ENCODE measurements around the gene PRDM8. TPM values are rescaled to one million over a fixed set of nuclear protein-coding genes. Genes with fewer than 3 reads are reported as not detected.

The PRDM8 gene
- total and polyA plus RNA-seq, 4 donors = 0.46 to 5.0 (median 2.1) TPM

- ATAC-seq (ENCODE audit: insufficient read depth, low FRiP score) = no peak
- Histone ChIP-seq H3K9ac (ENCODE audit: insufficient read depth in 1 of 2, low read length in 2 of 2) (no peak overlapping the region), H3K9me3 (ENCODE audit: control insufficient read depth in 4 of 4, insufficient read depth in 3 of 4, low read length in 3 of 4) (peaks cover 0 to 2% (median 0%) of the 10 kb centered on the region in 4 donors), H3K4me3 (no peak overlapping the region), H3K27ac (ENCODE audit: low read depth in 1 of 2, low read length in 1 of 2) (no peak overlapping the region), H3K27me3 (ENCODE audit: control insufficient read depth in 3 of 3, insufficient read depth in 3 of 3, low read length in 2 of 3) (peaks cover 4 to 88% (median 87%) of the 10 kb centered on the region in 3 donors), H3K36me3 (ENCODE audit: control insufficient read depth in 4 of 4, insufficient read depth in 4 of 4, low read length in 4 of 4) (no peaks in the 10 kb centered on the region), H3K4me1 (ENCODE audit: control insufficient read depth in 5 of 5, insufficient read depth in 5 of 5, low read length in 5 of 5) (peaks cover 0 to 29% (median 10%) of the 10 kb centered on the region in 5 donors)
- 66 to 72% methylated on average over 8 of the region's 8 CpGs for WGBS, 2 donors
- TF ChIP-seq CTCF (IDR thresholded peaks at IDR 0.05; ENCODE audit: control extremely low read depth, extremely low read depth) = no peak
- no peak for DNase-seq
Observed at GRCh38 chr4:80199004-80199560, 1.8 kb downstream of the PRDM8 start.

GRCh38 chr4:80199947-80200346 is 2.6 kb downstream of the PRDM8 start:
- Histone ChIP-seq H3K4me1 (ENCODE audit: control insufficient read depth in 5 of 5, insufficient read depth in 5 of 5, low read length in 5 of 5) (peaks cover 0 to 29% (median 10%) of the 10 kb centered on the region in 5 donors), H3K27ac (ENCODE audit: low read depth in 1 of 2, low read length in 1 of 2) (no peak overlapping the region), H3K9me3 (ENCODE audit: control insufficient read depth in 4 of 4, insufficient read depth in 3 of 4, low read length in 3 of 4) (peaks cover 0 to 2% (median 0%) of the 10 kb centered on the region in 4 donors), H3K27me3 (ENCODE audit: control insufficient read depth in 3 of 3, insufficient read depth in 3 of 3, low read length in 2 of 3) (peaks cover 4 to 89% (median 88%) of the 10 kb centered on the region in 3 donors), H3K36me3 (ENCODE audit: control insufficient read depth in 4 of 4, insufficient read depth in 4 of 4, low read length in 4 of 4) (no peaks in the 10 kb centered on the region), H3K4me3 (no peak overlapping the region), H3K9ac (ENCODE audit: insufficient read depth in 1 of 2, low read length in 2 of 2) (no peak overlapping the region)
- no peak for TF ChIP-seq CTCF (IDR thresholded peaks at IDR 0.05; ENCODE audit: control extremely low read depth, extremely low read depth)
- WGBS, 2 donors = 65 to 75% methylated on average over 6 of the region's 6 CpGs
- no peak for DNase-seq
- ATAC-seq (ENCODE audit: insufficient read depth, low FRiP score) = no peak

GRCh38 chr4:80201252-80202151 is 4.2 kb downstream of the PRDM8 start:
- H3K9me3 ChIP-seq (ENCODE audit: control insufficient read depth in 4 of 4, insufficient read depth in 3 of 4, low read length in 3 of 4) = peaks cover 0 to 2% (median 0%) of the 10 kb centered on the region in 4 donors
- no peaks in the 10 kb centered on the region for H3K36me3 ChIP-seq (ENCODE audit: control insufficient read depth in 4 of 4, insufficient read depth in 4 of 4, low read length in 4 of 4)
- WGBS, 2 donors = 33 to 36% methylated on average over 41 to 43 of the region's 43 CpGs
- peak; percentile 65 to 75 (median 67) for DNase-seq
- TF ChIP-seq CTCF (IDR thresholded peaks at IDR 0.05; ENCODE audit: control extremely low read depth, extremely low read depth) = no peak
- H3K9ac ChIP-seq (ENCODE audit: insufficient read depth in 1 of 2, low read length in 2 of 2) = no peak overlapping the region
- H3K4me3 ChIP-seq = no peak overlapping the region
- peaks cover 4 to 87% (median 84%) of the 10 kb centered on the region in 3 donors for H3K27me3 ChIP-seq (ENCODE audit: control insufficient read depth in 3 of 3, insufficient read depth in 3 of 3, low read length in 2 of 3)
- peaks cover 0 to 25% (median 10%) of the 10 kb centered on the region in 5 donors for H3K4me1 ChIP-seq (ENCODE audit: control insufficient read depth in 5 of 5, insufficient read depth in 5 of 5, low read length in 5 of 5)
- no peak overlapping the region for H3K27ac ChIP-seq (ENCODE audit: low read depth in 1 of 2, low read length in 1 of 2)
- ATAC-seq (ENCODE audit: insufficient read depth, low FRiP score) = peak; percentile 2
